SK-N-SH treated with all-trans-retinoic acid at 6 μM for 48 hours (cell line): ENCODE results near the gene TCF12.

Source experiments
- ATAC-seq: fragments of 200-7000 bp; cut with Tn5 transposase; 3 replicates; pipeline ENCODE4 v1.9.1; 2020; ENCODE audit warnings: mild to moderate bottlenecking, moderate library complexity
- ARNTL ChIP-seq: fragments of 450-650 bp; formaldehyde crosslinking; IDR thresholded peaks from 2 replicates; pipeline ENCODE4 v1.5.0; 2020; ENCODE audit warnings: low read depth, mild to moderate bottlenecking, moderate library complexity, borderline replicate concordance
- BACH2 ChIP-seq: fragments of 250-450 bp; sonication (Bioruptor Pico); IDR thresholded peaks from 2 replicates; pipeline ENCODE4 v1.9.0; 2021; ENCODE audit warnings: mild to moderate bottlenecking, borderline replicate concordance
- CSDC2 ChIP-seq: fragments of 250-450 bp; sonication (Bioruptor Pico); IDR thresholded peaks from 2 replicates; pipeline ENCODE4 v1.5.0; 2020; ENCODE audit warnings: mild to moderate bottlenecking, moderate library complexity
- CSRNP3 ChIP-seq: fragments of 250-450 bp; sonication (Bioruptor Pico); IDR thresholded peaks from 2 replicates; pipeline ENCODE4 v1.5.1; 2021; ENCODE audit warnings: mild to moderate bottlenecking, moderate library complexity
- ESRRG ChIP-seq: fragments of 250-450 bp; sonication (Bioruptor Pico); IDR thresholded peaks from 2 replicates; pipeline ENCODE4 v1.6.1; 2021; ENCODE audit warnings: mild to moderate bottlenecking
- GLIS3 ChIP-seq: fragments of 250-450 bp; sonication (Bioruptor Pico); IDR thresholded peaks from 2 replicates; pipeline ENCODE4 v1.5.0; 2020; ENCODE audit warnings: mild to moderate bottlenecking, moderate library complexity
- ISL1 ChIP-seq: fragments of 250-450 bp; sonication (Bioruptor Pico); IDR thresholded peaks from 2 replicates; pipeline ENCODE4 v2.1.2; 2022; ENCODE audit warnings: mild to moderate bottlenecking, moderate library complexity
- OSR1 ChIP-seq: fragments of 250-450 bp; sonication (Bioruptor Pico); IDR thresholded peaks from 2 replicates; pipeline ENCODE4 v1.8.0; 2022; ENCODE audit warnings: moderate library complexity, mild to moderate bottlenecking, inconsistent platforms
- PATZ1 ChIP-seq: fragments of 250-450 bp; sonication (Bioruptor Pico); IDR thresholded peaks from 2 replicates; pipeline ENCODE4 v1.8.0; 2020; ENCODE audit warnings: mild to moderate bottlenecking, moderate library complexity, borderline replicate concordance
- PPARA ChIP-seq: fragments of 250-450 bp; sonication (Bioruptor Pico); IDR thresholded peaks from 2 replicates; pipeline ENCODE4 v1.5.0; 2020; ENCODE audit warnings: mild to moderate bottlenecking, borderline replicate concordance
- RARB ChIP-seq: fragments of 250-450 bp; sonication (Bioruptor Pico); IDR thresholded peaks from 2 replicates; pipeline ENCODE4 v1.8.0; 2021; ENCODE audit warnings: mild to moderate bottlenecking, moderate library complexity
- SNAI2 ChIP-seq: fragments of 250-450 bp; sonication (Bioruptor Pico); IDR thresholded peaks from 2 replicates; pipeline ENCODE4 v1.5.0; 2020; ENCODE audit warnings: mild to moderate bottlenecking, moderate library complexity
- TCF4 ChIP-seq: fragments of 250-450 bp; sonication (Bioruptor Pico); IDR thresholded peaks from 2 replicates; pipeline ENCODE4 v1.8.0; 2021; ENCODE audit warnings: mild to moderate bottlenecking, moderate library complexity, borderline replicate concordance
- TSHZ2 ChIP-seq: fragments of 250-450 bp; sonication (Bioruptor Pico); IDR thresholded peaks from 2 replicates; pipeline ENCODE4 v1.5.0; 2020; ENCODE audit warnings: mild to moderate bottlenecking, moderate library complexity
- ZC3H10 ChIP-seq: fragments of 250-450 bp; sonication (Bioruptor Pico); IDR thresholded peaks from 2 replicates; pipeline ENCODE4 v1.5.1; 2021; ENCODE audit warnings: mild to moderate bottlenecking, moderate library complexity
- ZFP3 ChIP-seq: fragments of 250-450 bp; sonication (Bioruptor Pico); IDR thresholded peaks from 2 replicates; pipeline ENCODE4 v1.5.0; 2020; ENCODE audit warnings: mild to moderate bottlenecking, moderate library complexity
- ZFP30 ChIP-seq: fragments of 450-650 bp; formaldehyde crosslinking; IDR thresholded peaks from 2 replicates; pipeline ENCODE4 v1.5.0; 2022; ENCODE audit warnings: mild to moderate bottlenecking, moderate library complexity
- ZNF565 ChIP-seq: fragments of 450-650 bp; formaldehyde crosslinking; conservative IDR thresholded peaks from 2 replicates; pipeline ENCODE4 v1.5.0; 2020; ENCODE audit warnings: low read depth, mild to moderate bottlenecking, moderate library complexity
- ZNF70 ChIP-seq: fragments of 450-650 bp; formaldehyde crosslinking; IDR thresholded peaks from 2 replicates; pipeline ENCODE4 v1.5.0; 2020; ENCODE audit warnings: mild to moderate bottlenecking, moderate library complexity
- ZNF8 ChIP-seq: fragments of 450-650 bp; formaldehyde crosslinking; IDR thresholded peaks from 2 replicates; pipeline ENCODE4 v1.5.0; 2020; ENCODE audit warnings: mild to moderate bottlenecking, moderate library complexity
- TF ChIP-seq, protein P1 (sequence below): fragments of 250-450 bp; sonication (Bioruptor Pico); IDR thresholded peaks from 2 replicates; pipeline ENCODE4 v1.8.0; 2021; ENCODE audit warnings: low read depth, mild to moderate bottlenecking, moderate library complexity, borderline replicate concordance

Gene TCF12

GRCh38 chr15:57190208-57190607 is 271.8 kb downstream of the TCF12 start (continued):
- TF ChIP-seq TSHZ2 (no peak), BACH2 (CRISPR knock-in tag) (no peak)
- TF ChIP-seq, all 23 proteins: peak for 0

- TF ChIP-seq ZNF8: no peak
- no peak for TF ChIP-seq ZNF70 (CRISPR knock-in tag)
- TF ChIP-seq ISL1 (CRISPR knock-in tag): no peak
- no peak for TF ChIP-seq GLIS3
- TF ChIP-seq CSDC2 (CRISPR knock-in tag): no peak
- ATAC-seq: no peak
These were observed 274.7 kb downstream of the TCF12 start for GRCh38 chr15:57193161-57193560.

DNA sequence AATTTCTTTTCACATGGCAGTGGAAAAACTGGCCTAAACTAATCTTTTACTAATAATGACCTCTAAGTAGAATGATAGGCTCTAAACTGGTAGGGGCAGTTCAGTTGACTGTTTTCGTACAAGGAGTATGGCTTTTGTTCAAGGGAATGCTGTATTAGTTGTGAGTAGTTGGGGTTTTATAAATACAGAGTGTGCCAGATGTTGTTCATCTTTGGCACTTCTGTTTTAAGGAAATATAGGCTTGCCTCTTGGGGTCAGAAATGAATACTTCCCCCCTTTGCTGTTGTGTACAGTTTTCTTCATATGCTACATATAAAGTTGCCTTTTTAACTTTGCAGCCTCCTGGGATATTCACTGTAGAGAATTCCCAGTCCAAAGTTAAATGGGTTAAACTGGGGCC is 276.9 kb downstream of the TCF12 start:
- ATAC-seq: no peak
- TF ChIP-seq BACH2 (CRISPR knock-in tag) (no peak), GLIS3 (no peak), RARB (CRISPR knock-in tag) (no peak), ZNF565 (CRISPR knock-in tag) (no peak), SNAI2 (CRISPR knock-in tag) (no peak), ZFP30 (no peak), ESRRG (no peak), ISL1 (CRISPR knock-in tag) (no peak), TCF4 (CRISPR knock-in tag) (no peak), ZFP3 (CRISPR knock-in tag) (no peak), CSRNP3 (CRISPR knock-in tag) (no peak), PPARA (no peak)
- TF ChIP-seq, all 23 proteins: peak for 0

DNA sequence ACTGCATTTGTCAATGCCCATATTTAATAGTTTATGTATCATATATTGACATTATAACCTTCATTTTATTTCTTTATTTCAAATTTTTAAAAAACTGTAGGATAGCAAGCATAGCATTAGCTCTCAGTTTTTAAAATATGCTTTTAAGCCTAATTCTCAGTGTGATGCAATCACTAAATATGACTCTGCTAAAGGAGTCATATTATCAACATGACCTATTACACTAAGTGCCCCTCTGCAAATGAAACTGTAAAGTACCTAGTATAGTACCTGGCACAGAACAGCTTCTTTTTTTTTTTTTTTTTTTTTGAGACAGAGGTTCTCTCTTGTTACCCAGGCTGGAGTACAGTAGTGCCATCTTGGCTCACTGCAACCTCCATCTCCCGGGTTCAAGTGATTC is 278.4 kb downstream of the TCF12 start:
- TF ChIP-seq PATZ1 (CRISPR knock-in tag) (no peak), SNAI2 (CRISPR knock-in tag) (no peak)
- no peak for ATAC-seq

DNA sequence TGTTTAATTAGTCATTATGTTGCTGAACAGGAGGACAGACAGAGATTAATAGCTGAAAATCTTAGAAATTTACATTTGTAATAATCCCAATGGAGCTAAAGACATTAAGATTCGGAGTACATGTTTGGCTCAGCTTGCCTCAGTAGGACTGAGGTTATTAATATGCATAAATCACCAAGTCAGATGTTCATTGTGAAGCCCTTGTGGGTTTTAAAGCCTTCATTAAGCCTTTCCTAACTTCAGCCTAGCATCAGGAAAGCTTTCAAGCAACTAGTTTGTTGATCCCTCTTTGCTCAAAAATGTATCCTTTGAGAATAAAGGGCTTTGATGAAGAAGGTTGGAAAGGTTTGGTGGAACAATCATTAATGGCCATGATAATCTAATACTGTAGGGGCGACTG is 279.7 kb downstream of the TCF12 start:
- no peak for TF ChIP-seq ESRRG
- no peak for TF ChIP-seq ZC3H10 (CRISPR knock-in tag)
- no peak for TF ChIP-seq ZNF70 (CRISPR knock-in tag)
- TF ChIP-seq ZFP30: no peak
- no peak for TF ChIP-seq TCF4 (CRISPR knock-in tag)
- no peak for TF ChIP-seq CSDC2 (CRISPR knock-in tag)
- TF ChIP-seq ZNF8: no peak
- TF ChIP-seq TSHZ2: no peak
- no peak for TF ChIP-seq ISL1 (CRISPR knock-in tag)
- no peak for TF ChIP-seq ARNTL
- TF ChIP-seq OSR1: no peak
- no peak for TF ChIP-seq BACH2 (CRISPR knock-in tag)
- no peak for TF ChIP-seq PATZ1 (CRISPR knock-in tag)
- no peak for TF ChIP-seq PPARA
- TF ChIP-seq, protein P1, sequence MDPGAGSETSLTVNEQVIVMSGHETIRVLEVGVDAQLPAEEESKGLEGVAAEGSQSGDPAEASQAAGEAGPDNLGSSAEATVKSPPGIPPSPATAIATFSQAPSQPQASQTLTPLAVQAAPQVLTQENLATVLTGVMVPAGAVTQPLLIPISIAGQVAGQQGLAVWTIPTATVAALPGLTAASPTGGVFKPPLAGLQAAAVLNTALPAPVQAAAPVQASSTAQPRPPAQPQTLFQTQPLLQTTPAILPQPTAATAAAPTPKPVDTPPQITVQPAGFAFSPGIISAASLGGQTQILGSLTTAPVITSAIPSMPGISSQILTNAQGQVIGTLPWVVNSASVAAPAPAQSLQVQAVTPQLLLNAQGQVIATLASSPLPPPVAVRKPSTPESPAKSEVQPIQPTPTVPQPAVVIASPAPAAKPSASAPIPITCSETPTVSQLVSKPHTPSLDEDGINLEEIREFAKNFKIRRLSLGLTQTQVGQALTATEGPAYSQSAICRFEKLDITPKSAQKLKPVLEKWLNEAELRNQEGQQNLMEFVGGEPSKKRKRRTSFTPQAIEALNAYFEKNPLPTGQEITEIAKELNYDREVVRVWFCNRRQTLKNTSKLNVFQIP (CRISPR knock-in tag): no peak
- ATAC-seq: no peak
